ENCODE results near the gene ASPG. TPM values are rescaled to one million over a fixed set of nuclear protein-coding genes. Genes with fewer than 3 reads are reported as not detected.
A peak's percentile ranks its signal among the peaks of the same experiment; 100 is the strongest.

Gene ASPG
- total RNA-seq, 1 experiment from 2014 or later: 0.17 TPM

DNA sequence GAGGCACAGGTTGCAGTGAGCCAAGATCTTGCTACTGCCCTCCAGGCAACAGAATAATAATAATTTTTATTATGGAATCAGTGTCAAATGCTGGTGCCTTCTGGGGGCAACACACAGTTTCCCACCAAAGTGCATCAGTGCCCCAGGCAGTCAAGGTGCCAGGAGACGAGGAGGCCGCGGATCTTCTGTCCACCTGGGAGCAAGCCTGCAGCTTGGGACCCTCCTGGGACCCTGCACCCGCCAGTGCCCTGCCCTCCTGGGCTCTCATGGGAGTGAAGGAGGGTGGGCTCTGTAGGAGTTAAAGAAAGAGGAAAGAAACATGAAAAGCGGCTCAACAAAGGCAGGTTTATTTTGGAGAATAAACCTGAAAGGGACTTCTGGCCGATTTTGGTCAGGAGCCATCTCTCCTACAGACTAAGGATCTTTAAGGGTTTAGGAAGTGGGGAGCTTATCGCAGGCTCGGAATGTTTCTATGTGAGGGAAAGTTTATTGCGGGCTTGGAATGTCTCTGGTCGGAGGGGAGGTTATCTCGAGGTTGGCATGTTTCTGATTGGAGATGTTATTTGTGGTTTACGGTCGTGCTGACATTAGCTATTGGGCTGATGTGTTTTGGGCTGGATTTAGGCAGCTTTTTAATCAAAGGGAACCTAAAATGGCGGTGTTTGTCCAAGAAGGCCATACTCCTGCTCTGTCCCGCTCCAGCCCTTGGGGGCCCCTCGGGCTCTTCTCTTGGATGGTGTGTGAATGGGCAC is 1.1 kb upstream of the ASPG start:
- DNase-seq: peak; percentile 35
- Histone ChIP-seq H3K4me3 (ENCODE audit: insufficient read depth, low read depth, low read length) (no peak overlapping the region), H3K27me3 (ENCODE audit: control insufficient read depth, insufficient read depth, low read length) (peaks cover 10% of the 10 kb centered on the region), H3K36me3 (replicated peaks; ENCODE audit: control insufficient read depth, insufficient read depth, low read length) (no peaks in the 10 kb centered on the region)

DNA sequence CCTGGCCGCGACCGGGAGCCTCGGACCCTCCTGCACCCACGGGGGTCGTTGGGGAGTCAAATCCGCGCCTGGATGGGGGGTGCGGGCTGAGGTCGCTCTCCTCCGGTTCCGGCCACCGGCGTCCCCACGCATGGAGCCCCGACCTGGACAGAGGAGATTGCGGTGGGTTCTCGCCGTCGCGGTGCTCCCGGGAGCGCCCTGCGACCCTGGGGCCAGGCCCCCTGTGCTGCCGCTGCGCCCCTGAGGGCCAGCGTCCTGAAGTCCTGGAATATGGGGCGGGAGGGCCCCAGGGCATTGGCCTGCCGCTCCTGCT is 345 bp downstream of the ASPG start:
- Histone ChIP-seq H3K4me3 (ENCODE audit: insufficient read depth, low read depth, low read length) (peak overlapping the region; percentile 52), H3K27me3 (ENCODE audit: control insufficient read depth, insufficient read depth, low read length) (peaks cover 10% of the 10 kb centered on the region), H3K36me3 (replicated peaks; ENCODE audit: control insufficient read depth, insufficient read depth, low read length) (no peaks in the 10 kb centered on the region)
- no peak for DNase-seq

DNA sequence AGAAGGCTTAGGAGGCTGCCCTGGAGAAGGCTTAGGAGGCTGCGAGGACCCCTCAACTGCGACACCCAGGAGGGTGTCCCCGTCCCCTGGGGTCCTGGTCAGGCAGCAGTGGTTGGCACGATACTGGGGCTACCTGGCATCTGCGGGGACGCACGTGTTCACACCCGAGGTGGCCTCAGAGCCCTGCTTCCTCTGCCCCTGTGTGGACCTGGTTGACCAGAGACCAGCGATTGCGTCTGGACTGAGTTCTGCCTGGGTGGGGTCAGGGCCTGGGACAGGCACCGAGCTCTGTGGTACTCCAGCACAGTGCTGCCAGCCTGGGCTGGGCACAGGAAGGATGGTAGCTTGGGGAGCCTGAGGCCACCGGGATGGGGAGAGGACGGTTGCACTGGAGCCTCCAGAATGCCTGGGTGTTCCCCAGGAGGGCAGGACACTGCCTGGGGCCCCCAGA is 735 bp downstream of the ASPG start:
- Histone ChIP-seq H3K4me3 (ENCODE audit: insufficient read depth, low read depth, low read length) (peak overlapping the region; percentile 52), H3K36me3 (replicated peaks; ENCODE audit: control insufficient read depth, insufficient read depth, low read length) (no peaks in the 10 kb centered on the region), H3K27me3 (ENCODE audit: control insufficient read depth, insufficient read depth, low read length) (peaks cover 10% of the 10 kb centered on the region)
- no peak for DNase-seq

DNA sequence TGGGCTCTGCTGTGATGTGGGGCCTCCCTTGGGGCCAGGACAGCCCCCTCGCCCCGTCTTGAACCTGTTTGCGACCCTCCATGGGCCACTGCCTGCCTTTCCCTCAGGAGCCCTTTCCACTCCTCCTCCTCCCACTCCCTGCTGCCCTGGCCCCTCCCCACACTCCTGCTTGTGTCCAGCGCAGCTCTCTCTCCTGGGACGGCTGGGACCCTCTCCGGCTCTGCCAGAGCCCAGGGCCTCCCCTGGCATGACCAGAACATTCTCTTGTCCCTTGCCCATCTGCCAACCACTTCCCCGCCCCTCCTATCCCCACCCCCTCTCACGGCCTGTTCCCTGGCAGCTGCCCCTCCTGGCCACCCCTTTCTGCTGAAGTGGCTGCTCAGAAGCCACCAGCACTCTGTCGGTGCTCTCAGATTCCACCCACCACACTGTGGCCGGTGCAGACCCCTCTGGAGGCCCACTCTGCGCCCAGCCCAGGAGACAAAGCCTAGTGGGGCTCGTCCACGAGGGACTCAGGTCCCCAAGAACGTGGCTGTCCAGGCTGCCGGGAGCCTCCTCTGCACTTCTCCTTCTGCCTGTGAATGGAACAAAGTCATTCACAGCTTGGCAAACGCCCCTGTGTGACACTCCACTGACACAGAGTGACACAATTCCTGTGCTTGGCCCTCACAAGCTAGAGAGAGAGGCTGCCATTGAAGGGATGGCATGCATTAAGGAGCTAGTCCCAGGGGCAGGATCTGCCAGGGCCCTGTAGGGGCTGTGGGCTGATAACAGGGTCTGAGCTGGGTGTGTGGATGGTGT is 1.4 kb downstream of the ASPG start:
- no peak overlapping the region for H3K4me3 ChIP-seq (ENCODE audit: insufficient read depth, low read depth, low read length)
- H3K27me3 ChIP-seq (ENCODE audit: control insufficient read depth, insufficient read depth, low read length): peaks cover 10% of the 10 kb centered on the region
- H3K36me3 ChIP-seq (replicated peaks; ENCODE audit: control insufficient read depth, insufficient read depth, low read length): no peaks in the 10 kb centered on the region
- DNase-seq: peak; percentile 67

DNA sequence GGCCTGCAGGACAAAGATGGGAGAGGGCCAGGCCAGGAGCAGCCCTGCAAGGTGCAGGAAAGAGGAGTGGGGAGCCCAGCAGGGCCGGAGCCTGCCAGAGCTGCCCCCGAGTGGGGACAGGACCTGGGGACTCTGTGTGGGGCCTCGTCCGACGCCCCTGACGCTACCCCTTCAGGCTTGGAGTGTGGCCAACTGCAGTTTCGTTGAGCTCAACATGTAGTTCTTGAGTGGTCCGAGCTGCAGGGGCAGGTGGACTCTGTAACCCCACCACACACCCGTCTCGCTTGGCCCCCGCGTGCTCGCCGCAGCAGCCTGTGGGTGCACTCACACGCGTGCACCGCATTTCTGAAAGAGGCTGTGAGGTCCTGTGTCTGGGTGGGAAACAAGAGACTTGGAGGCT is 2.0 kb downstream of the ASPG start:
- peak; percentile 52 for DNase-seq
- no peak overlapping the region for H3K4me3 ChIP-seq (ENCODE audit: insufficient read depth, low read depth, low read length)
- H3K36me3 ChIP-seq (replicated peaks; ENCODE audit: control insufficient read depth, insufficient read depth, low read length): no peaks in the 10 kb centered on the region
- peaks cover 10% of the 10 kb centered on the region for H3K27me3 ChIP-seq (ENCODE audit: control insufficient read depth, insufficient read depth, low read length)

DNA sequence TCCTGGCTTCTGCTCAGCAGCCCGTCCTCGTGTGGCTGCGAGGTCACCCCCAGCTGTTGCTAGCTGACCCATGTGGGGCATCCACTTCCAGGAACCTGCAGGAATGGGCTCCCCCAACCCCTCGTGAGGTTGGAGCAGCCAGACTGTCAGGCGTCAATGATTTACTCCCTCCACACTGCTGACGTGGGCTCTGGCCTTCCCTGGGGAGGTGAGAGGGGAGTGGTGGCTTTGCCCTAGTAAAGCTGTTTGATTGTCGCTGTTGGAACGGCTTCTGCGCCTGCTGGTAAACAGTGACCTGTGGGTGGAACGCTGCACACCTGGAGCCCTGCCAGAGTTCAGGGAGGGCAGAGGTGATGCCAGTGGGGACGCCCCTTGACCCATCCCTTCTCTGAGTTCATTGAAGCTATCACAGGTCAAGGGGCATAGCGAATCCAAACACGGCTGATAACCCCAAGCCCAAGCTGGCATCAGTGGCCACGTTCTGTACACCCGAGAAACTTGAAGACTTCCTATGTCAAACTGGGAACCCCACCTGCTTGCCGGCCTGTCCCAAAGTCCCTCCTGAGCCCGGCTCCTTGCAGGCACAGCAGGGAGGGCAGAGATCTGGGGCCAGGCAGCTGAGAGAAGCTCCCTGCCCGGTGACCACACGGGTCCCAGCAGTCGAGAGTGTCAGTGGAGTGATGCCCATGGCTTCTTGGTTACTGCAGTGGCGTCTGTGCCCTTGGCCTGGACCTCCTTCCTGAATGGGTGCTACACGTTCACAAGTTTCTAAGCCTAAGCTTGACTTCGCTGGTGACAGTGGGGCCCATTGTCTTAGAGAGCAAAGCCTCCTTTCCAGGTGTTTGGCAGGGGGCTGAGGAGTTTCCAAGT is 2.7 kb downstream of the ASPG start:
- H3K27me3 ChIP-seq (ENCODE audit: control insufficient read depth, insufficient read depth, low read length): peaks cover 10% of the 10 kb centered on the region

DNA sequence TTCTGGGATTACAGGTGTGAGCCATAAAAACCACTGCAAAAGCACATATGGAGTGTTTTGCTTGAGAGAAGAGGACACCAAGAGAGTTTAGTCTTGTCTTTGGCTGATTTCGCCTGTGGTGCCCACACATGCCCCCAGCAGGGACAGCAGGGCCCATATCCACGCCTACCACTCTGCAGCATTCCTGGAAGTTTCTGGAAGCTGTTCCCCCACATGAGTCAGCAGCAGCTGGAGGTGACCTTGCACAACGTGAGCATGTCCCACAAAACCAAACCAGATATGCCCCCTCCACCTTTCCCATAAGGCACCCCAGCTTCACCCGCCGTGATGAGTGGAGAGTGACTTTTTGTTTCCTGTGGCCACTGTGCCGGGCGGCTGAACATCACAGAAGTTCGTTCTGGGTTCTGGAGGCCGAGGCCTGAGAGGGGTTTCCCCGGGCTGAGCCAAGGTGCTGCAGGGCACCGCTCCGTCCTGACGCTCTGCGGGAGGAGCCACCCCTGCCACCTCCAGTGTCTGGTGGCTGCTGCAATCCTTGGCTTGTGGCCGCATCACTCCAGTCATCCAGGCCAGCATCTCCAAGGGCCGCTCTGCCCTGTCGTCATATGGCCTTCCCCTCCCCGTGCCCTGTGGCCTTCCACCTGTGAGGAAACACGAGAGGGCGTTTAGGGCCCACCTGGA is 4.7 kb downstream of the ASPG start:
- no peak overlapping the region for H3K4me3 ChIP-seq (ENCODE audit: insufficient read depth, low read depth, low read length)
- peak; percentile 31 for DNase-seq
- peaks cover 10% of the 10 kb centered on the region for H3K27me3 ChIP-seq (ENCODE audit: control insufficient read depth, insufficient read depth, low read length)
- no peaks in the 10 kb centered on the region for H3K36me3 ChIP-seq (replicated peaks; ENCODE audit: control insufficient read depth, insufficient read depth, low read length)

More for the DNA sequence above, 2.7 kb downstream of the ASPG start:
- Histone ChIP-seq H3K36me3 (replicated peaks; ENCODE audit: control insufficient read depth, insufficient read depth, low read length) (no peaks in the 10 kb centered on the region), H3K4me3 (ENCODE audit: insufficient read depth, low read depth, low read length) (no peak overlapping the region)
- DNase-seq: peak; percentile 43

DNA sequence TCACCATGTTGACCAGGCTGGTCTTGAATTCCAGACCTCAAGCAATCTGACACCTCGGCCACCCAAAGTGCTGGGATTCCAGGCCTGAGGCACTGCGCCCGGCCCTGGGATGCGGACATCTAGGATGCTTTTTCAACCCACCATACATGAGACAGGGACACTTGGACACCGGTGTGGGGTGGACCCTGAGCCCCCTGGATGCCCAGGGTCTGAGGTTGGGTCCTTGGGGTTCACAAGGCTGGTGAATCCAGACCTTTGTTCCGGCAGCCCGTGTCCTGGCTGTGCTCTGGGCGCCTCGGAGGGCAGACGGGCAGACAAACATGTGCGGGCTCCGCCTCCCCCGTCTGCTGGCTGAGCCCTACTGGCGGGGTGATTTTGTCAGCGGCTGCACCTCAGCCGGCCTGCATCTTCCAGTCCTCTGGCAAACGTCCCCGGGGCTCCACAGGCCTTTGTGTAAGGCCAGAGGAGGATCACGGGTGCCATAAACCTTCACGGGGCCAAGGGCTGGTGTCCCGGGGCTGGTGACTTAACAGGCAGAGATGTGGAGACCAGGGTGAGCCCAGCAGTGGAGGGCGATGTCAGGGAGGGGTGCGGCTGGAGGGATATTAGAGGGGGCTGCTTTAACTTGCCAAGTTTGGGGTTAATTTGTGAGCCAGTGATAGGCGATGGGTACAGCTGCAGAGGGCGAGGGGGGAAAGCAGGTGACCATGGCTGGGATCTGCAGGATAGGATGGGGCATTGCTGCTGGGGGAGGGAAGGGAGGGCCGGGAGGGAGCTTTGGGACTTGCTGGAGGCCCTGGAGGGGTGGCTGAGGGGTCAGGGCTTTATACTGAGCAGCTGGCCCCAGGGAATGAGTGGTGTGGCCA is 5.8 kb downstream of the ASPG start:
- DNase-seq: peak; percentile 44

DNA sequence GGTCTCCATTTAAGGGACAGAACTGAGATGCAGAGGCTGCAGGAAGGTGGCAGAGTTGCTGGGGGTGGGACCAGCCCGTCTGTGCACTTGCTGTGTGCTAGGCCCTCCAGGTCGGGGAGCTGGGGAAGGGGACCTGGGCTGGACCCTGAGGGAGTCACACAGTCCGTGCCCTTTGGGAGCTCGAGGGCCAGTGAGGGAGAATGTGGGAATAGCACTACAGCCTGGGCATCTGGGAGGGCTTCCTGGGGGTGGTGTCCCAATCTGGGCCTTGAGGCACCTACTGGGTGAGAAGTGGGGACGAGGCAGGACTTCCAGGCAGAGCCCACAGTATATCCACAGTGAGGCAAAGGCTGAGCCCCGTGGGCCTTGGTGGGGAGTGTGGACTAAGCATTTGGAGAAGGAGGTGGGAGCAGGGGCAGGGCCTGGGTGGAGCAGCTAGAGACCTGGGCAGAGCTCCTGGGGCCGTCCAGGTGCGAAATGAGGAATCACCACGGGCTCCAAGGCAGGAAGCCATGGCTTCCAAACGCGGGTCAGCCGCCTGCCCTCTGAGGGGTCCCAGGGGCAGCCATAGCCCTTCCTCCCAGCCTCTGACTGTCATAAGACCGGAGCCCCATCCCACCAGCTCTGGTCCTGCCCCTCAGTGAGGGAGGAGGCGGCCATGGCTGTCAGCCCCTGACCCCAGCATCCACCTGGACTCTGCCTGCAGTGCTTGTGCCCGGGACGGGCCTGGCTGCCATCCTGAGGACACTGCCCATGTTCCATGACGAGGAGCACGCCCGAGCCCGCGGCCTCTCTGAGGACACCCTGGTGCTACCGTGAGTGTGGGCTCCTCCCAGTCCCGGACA is 6.6 kb downstream of the ASPG start:
- no peaks in the 10 kb centered on the region for H3K36me3 ChIP-seq (replicated peaks; ENCODE audit: control insufficient read depth, insufficient read depth, low read length)
- no peaks in the 10 kb centered on the region for H3K27me3 ChIP-seq (ENCODE audit: control insufficient read depth, insufficient read depth, low read length)
- DNase-seq: peak; percentile 58
- H3K4me3 ChIP-seq (ENCODE audit: insufficient read depth, low read depth, low read length): no peak overlapping the region

More for the DNA sequence above, 5.8 kb downstream of the ASPG start:
- Histone ChIP-seq H3K4me3 (ENCODE audit: insufficient read depth, low read depth, low read length) (no peak overlapping the region), H3K36me3 (replicated peaks; ENCODE audit: control insufficient read depth, insufficient read depth, low read length) (no peaks in the 10 kb centered on the region), H3K27me3 (ENCODE audit: control insufficient read depth, insufficient read depth, low read length) (peaks cover 3% of the 10 kb centered on the region)

DNA sequence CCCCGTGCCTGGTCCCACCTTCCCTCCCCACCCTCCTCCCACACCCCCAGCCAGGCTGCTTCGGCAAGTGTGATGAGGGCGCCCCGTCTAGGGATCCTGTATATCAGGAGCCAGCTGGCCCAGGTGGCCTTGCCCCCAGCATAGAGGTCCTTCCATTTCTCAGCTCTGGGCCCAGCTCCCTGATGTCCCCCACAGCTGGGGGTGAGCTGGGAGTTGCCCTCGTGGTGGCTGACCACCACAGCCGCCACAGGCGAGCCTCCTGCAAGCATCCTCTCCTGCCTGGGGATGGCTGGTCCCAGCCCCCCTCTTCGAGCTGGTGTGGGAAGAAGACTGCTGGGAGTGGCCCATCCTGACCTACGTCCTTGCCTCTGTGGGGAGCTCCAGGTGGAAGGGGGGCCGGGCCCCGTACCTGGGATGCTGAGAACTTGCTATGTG is 7.4 kb downstream of the ASPG start:
- H3K27me3 ChIP-seq (ENCODE audit: control insufficient read depth, insufficient read depth, low read length): no peaks in the 10 kb centered on the region
- H3K36me3 ChIP-seq (replicated peaks; ENCODE audit: control insufficient read depth, insufficient read depth, low read length): no peaks in the 10 kb centered on the region
- peak; percentile 57 for DNase-seq
- H3K4me3 ChIP-seq (ENCODE audit: insufficient read depth, low read depth, low read length): no peak overlapping the region

DNA sequence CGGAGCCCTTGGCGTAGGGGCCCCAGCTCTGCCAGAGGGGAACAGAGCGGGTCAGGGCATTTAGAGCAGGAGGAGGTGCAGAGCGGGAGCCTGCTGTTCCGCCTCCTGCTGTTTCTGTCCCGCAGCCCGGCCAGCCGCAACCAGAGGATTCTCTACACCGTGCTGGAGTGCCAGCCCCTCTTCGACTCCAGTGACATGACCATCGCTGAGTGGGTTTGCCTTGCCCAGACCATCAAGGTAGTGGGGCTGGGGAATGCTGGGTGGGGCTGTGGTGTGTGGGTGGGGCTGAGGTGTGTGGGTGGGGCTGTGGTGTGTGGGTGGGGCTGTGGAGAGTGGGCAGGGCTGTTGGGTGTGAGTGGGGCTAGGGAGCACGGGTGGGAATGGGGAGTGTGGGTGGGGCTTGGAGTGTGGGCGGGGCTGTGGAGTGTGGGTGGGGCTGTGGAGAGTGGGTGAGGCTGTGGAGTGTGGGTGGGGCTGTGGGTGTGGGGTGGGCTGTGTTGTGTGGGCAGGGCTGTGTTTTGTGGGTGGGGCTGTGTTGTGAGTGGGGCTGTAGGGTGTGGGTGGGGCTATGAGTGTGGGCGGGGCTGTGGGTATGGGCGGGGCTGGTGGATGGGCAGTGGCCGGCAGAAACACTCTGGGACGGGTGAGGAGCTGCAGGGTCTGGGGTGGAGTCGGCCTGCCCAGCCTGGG is 8.0 kb downstream of the ASPG start:
- no peaks in the 10 kb centered on the region for H3K36me3 ChIP-seq (replicated peaks; ENCODE audit: control insufficient read depth, insufficient read depth, low read length)
- no peak overlapping the region for H3K4me3 ChIP-seq (ENCODE audit: insufficient read depth, low read depth, low read length)
- H3K27me3 ChIP-seq (ENCODE audit: control insufficient read depth, insufficient read depth, low read length): no peaks in the 10 kb centered on the region
- peak; percentile 81 for DNase-seq

DNA sequence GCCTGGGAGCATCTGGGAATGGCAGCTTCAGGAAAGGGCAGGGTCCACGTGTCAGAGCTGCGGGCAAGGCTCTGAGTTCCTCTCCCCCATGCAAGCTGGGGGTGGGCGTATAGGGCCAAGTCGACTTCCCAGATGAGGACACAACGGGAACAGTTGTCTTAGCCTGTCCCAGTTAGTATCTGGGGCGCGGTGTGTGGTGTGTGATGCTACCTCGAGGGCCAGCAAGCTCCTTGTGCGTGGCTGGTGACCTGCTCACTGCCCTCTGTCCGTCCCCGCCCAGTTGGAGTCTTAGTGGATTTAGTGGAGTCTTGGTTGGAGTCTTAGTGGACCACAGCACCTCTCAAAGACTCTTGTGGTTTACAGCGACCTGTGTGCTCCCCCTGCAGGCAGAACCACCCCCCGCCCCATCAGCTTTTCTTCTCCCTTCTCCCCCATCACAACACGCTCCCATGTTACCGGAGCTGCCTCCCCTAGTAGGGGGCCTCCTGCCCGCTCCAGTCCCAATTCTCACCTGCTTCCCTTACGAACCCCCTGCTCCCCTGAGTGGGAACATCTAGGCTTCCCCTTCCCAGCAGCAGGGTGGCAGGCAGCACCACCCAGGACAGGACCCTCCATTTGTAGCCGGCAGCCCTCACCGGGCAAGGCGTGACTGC is 8.7 kb downstream of the ASPG start:
- peak; percentile 84 for DNase-seq
- Histone ChIP-seq H3K27me3 (ENCODE audit: control insufficient read depth, insufficient read depth, low read length) (no peaks in the 10 kb centered on the region), H3K4me3 (ENCODE audit: insufficient read depth, low read depth, low read length) (no peak overlapping the region), H3K36me3 (replicated peaks; ENCODE audit: control insufficient read depth, insufficient read depth, low read length) (no peaks in the 10 kb centered on the region)
